GM12873 (cell line): Measurements from ENCODE around the gene NAXD.

Experiments used
- TF ChIP-seq, protein P1 (sequence below): IDR thresholded peaks from 2 replicates; pipeline ENCODE4 v1.5.1; 2012; ENCODE audit warnings: low read depth, mild to moderate bottlenecking, moderate library complexity, low read length, control low read depth; ENCODE audit not compliant: insufficient read depth; ENCODE audit errors: missing control alignments

The NAXD gene

DNA sequence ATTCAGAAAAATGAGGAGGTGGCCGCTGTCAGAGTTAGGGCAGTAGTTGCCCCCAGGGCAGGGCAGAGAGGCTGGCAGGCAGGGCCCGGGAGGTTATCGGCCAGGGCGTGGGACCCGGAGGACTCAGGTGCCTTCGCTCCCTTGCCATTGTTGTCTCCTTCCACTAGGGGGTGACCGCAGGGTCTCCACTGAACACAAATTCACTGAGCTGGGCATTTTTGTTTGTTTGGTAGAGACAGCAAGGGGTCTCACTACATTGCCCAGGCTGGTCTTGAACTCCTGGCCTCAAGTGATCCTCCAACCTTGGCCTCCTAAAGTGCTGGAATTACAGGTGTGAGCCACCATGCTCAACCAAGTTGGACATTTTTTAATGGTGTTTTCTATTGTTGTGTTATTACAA, 65.5 kb downstream of the NAXD start:
- TF ChIP-seq, protein P1, sequence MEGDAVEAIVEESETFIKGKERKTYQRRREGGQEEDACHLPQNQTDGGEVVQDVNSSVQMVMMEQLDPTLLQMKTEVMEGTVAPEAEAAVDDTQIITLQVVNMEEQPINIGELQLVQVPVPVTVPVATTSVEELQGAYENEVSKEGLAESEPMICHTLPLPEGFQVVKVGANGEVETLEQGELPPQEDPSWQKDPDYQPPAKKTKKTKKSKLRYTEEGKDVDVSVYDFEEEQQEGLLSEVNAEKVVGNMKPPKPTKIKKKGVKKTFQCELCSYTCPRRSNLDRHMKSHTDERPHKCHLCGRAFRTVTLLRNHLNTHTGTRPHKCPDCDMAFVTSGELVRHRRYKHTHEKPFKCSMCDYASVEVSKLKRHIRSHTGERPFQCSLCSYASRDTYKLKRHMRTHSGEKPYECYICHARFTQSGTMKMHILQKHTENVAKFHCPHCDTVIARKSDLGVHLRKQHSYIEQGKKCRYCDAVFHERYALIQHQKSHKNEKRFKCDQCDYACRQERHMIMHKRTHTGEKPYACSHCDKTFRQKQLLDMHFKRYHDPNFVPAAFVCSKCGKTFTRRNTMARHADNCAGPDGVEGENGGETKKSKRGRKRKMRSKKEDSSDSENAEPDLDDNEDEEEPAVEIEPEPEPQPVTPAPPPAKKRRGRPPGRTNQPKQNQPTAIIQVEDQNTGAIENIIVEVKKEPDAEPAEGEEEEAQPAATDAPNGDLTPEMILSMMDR = peak; percentile 65

- TF ChIP-seq, protein P1 = no peak
Observed at GRCh38 chr13:110681868-110682550, 66.7 kb downstream of the NAXD start.

DNA sequence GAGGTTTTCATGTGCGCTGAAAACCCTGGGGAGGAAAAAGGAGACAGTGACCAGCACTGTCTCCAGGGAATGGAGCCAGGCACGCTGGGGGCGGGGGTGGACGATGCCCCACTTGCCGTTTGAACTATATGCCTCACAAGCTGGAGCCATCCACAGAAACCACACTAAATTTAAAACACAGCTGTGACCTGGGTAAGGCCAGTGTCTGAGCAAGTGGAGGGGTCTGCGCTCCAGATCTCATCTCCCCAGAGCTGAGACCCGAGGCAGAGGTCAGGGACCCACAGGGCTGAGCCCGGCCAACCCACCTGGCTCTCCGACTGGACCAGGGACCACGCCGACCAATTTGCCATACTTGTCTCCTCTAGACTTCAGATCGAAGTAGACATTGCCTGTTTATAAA, 67.4 kb downstream of the NAXD start:
- TF ChIP-seq, protein P1 = no peak

GRCh38 chr13:110683203-110683883, 68.0 kb downstream of the NAXD start:
- TF ChIP-seq, protein P1 = peak; percentile 23

GRCh38 chr13:110683921-110684320, 68.6 kb downstream of the NAXD start:
- TF ChIP-seq, protein P1 = no peak

DNA sequence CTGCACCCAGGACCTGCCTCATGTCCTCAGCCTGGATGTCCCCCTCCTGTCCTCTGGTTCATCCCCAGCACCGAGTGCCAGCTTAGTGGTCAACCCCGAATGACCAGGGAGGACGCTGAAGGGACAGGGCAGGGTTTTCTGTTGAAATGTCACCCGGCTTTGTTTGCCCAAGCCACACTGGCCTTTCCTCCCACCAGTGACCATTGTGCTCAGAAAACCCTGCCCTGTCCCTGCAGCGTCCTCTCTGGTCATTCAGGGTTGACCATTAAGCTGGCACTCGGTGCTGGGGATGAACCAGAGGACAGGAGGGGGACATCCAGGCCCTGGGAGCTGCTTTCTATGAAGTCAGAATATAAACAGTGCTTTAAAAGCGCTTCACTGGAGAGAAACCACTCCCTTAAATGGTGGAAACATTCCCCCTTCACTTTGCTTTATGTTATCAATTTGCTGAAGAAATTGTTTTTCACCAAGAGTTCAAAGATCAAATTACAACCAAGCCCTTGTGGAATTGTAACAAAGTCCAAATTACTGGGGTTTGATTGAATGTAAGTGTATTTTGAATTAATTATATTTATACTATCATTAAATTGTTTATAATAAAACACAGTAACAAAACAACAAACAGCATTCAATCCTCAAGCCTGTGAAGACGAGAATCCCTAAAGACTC, 69.2 kb downstream of the NAXD start:
- TF ChIP-seq, protein P1 = no peak

DNA sequence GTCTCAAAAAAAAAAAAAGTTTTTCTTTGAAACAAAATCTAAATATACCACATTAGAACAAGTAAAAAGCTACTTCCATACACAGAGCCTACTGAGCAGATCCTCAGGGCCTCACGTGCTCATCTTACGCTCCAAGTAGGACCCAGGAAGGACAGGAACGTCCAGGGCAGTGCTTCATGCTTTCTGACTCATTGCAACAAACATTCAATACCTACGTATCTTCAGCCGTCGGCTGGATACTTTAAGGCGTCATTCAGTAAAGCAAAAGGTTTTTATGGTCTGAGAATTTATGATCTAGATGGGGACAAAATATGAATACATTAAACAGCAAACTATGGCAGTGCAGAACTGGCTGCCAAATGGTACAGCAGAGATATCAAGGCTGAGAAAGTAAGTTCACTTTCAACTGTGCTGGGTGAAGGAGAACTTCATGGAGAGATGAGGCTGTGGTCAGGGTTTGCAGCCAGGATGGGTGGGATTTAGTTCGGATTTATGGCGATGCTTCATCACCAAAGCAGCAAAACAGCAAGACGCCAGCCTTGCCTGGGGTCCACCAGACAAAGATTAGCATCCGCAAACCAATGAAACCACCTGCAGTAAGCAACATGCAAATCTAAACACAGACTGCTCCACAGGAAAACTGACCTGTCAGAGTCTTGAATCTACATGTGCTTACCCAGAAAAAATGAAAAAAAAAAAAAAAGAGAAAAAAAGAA, 70.1 kb downstream of the NAXD start:
- TF ChIP-seq, protein P1 = no peak
